Occipital lobe (tissue), 2 donors: ENCODE results near the gene ZNF765. TPM values are rescaled to one million over a fixed set of nuclear protein-coding genes. Genes with fewer than 3 reads are reported as not detected.

ENCODE experiments used
- small RNA-seq: library from RNA; depleted of rRNA; stranded (forward); fragments of <200 nt; gene quantifications from one replicate; pipeline ENCODE3, GENCODE V24; 2014
- total RNA-seq: library from RNA; depleted of rRNA; stranded (reverse); fragments of >200 nt; gene quantifications from one replicate; pipeline ENCODE4 v1.2.3, GENCODE V29; 2014

The ZNF765 gene
- total RNA-seq, 1 donor from 2014 or later, result 33.7 TPM

Small RNA genes within 50 kb of the gene (small RNA-seq; reads per million reads assigned to genes)
- not detected for gene RPL39P36

Other genes with a start within 250 kb of the ZNF765 start
- gene ZNF347, start 236.1 kb upstream of the ZNF765 start, total RNA-seq, result 20.7 TPM
- gene ZNF665, start 201.8 kb upstream of the ZNF765 start, total RNA-seq, result 5.8 TPM
- gene ZNF677, start 140.3 kb upstream of the ZNF765 start, total RNA-seq, result 39.0 TPM
- 0.31 TPM for gene VN1R2, start 136.9 kb upstream of the ZNF765 start, total RNA-seq
- not detected for gene VN1R4, start 127.4 kb upstream of the ZNF765 start, total RNA-seq
- 27.3 TPM for gene ZNF845, start 61.4 kb upstream of the ZNF765 start, total RNA-seq
- 37.1 TPM for gene ZNF525, start 29.4 kb upstream of the ZNF765 start, total RNA-seq
- gene ZNF761, start 36.8 kb downstream of the ZNF765 start, total RNA-seq, result 20.7 TPM
- 6.6 TPM for gene ZNF813, start 72.6 kb downstream of the ZNF765 start, total RNA-seq
- 18.2 TPM for gene ZNF331, start 143.0 kb downstream of the ZNF765 start, total RNA-seq
- not detected for gene DPRX, start 236.8 kb downstream of the ZNF765 start, total RNA-seq